Measurements from ENCODE around the gene GAB3. TPM values are rescaled to one million over a fixed set of nuclear protein-coding genes. Genes with fewer than 3 reads are reported as not detected.
A peak's percentile ranks its signal among the peaks of the same experiment; 100 is the strongest.

GAB3 gene
- total and polyA plus RNA-seq, 2 of the 4 experiments (the other 2 are of a cell fraction): 2.2 to 3.7 TPM

- Histone ChIP-seq H3K23ac (ENCODE audit: low read depth, low read length) (no peak overlapping the region), H3K9me1 (ENCODE audit: insufficient read depth, low read length) (peaks cover 8% of the 10 kb centered on the region; the same call in 1 of the 2 replicates), H3K27me3 (ENCODE audit: control insufficient read depth, insufficient read depth, low read length) (no peaks in the 10 kb centered on the region), H4K8ac (ENCODE audit: low read depth in 2 of 2, low read length in 2 of 2) (no peak overlapping the region), H2AK5ac (ENCODE audit: low read depth, low read length) (no peak overlapping the region), H3K14ac (replicated peaks; ENCODE audit: low read depth, low read length) (no peak overlapping the region), H2BK120ac (ENCODE audit: low read depth, low read length) (no peak overlapping the region), H3K4me1 (ENCODE audit: control insufficient read depth, insufficient read depth, low read length) (0 out of 2 replicates have a peak, but pooled peaks cover 4% of the 10 kb centered on the region), H3K56ac (ENCODE audit: extremely low read depth, insufficient read depth, low read length) (no peak overlapping the region), H3K27ac (ENCODE audit: insufficient read depth, low read length) (no peak overlapping the region), H4K20me1 (ENCODE audit: insufficient read depth, low read length) (peaks cover 3% of the 10 kb centered on the region; the same call in 1 of the 2 replicates), H3K9me3 (ENCODE audit: control insufficient read depth, insufficient read depth, low read length) (no peaks in the 10 kb centered on the region), H3K4me2 (ENCODE audit: low read depth, low read length) (no peak overlapping the region), H3K4me3 (ENCODE audit: insufficient read depth, low read depth, low read length) (no peak overlapping the region), H3K4ac (ENCODE audit: low read depth, low read length) (no peak overlapping the region; the same call in 1 of the 2 replicates), H3K36me3 (ENCODE audit: control insufficient read depth, insufficient read depth, low read length) (no peaks in the 10 kb centered on the region), H2BK5ac (ENCODE audit: low read depth, low read length, poor library complexity, severe bottlenecking) (no peak overlapping the region), H2AK9ac (replicated peaks; ENCODE audit: low read depth, low read length, poor library complexity) (no peak overlapping the region), H4K91ac (ENCODE audit: insufficient read depth, low read depth, low read length) (no peak overlapping the region), H4K5ac (ENCODE audit: low read depth, low read length) (no peak overlapping the region), H2AFZ (replicated peaks; ENCODE audit: low read length, poor library complexity) (no peak overlapping the region), H2BK20ac (ENCODE audit: low read depth, low read length) (no peak overlapping the region), H3K18ac (ENCODE audit: low read depth, low read length) (no peak overlapping the region), H2BK15ac (ENCODE audit: low read depth, low read length) (no peak overlapping the region), H3K9ac (ENCODE audit: low read depth, low read length) (no peak overlapping the region), H3K79me1 (ENCODE audit: low read depth in 1 of 2, low read length in 2 of 2) (no peaks in the 10 kb centered on the region)
- no peak for TF ChIP-seq RAD21 (IDR thresholded peaks at IDR 0.05; ENCODE audit: low read length)
- TF ChIP-seq FOS (IDR thresholded peaks at IDR 0.05; ENCODE audit: low read depth, low read length): no peak
- TF ChIP-seq POLR2A (IDR thresholded peaks at IDR 0.05; ENCODE audit: low read depth, low read length): no peak
- TF ChIP-seq RFX5 (IDR thresholded peaks at IDR 0.05; ENCODE audit: low read depth, low read length): no peak
- no peak for TF ChIP-seq CHD1 (IDR thresholded peaks at IDR 0.05; ENCODE audit: low read depth, low read length)
- no peak for TF ChIP-seq RCOR1 (IDR thresholded peaks at IDR 0.05; ENCODE audit: insufficient replicate concordance, low read length)
- no peak for TF ChIP-seq MXI1 (IDR thresholded peaks at IDR 0.05; ENCODE audit: borderline replicate concordance, low read depth, low read length)
- no peak for TF ChIP-seq CEBPB (IDR thresholded peaks at IDR 0.05; ENCODE audit: low read depth, low read length)
- TF ChIP-seq, protein P1, sequence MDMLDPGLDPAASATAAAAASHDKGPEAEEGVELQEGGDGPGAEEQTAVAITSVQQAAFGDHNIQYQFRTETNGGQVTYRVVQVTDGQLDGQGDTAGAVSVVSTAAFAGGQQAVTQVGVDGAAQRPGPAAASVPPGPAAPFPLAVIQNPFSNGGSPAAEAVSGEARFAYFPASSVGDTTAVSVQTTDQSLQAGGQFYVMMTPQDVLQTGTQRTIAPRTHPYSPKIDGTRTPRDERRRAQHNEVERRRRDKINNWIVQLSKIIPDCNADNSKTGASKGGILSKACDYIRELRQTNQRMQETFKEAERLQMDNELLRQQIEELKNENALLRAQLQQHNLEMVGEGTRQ (IDR thresholded peaks at IDR 0.05; ENCODE audit: low read depth, low read length): no peak
- TF ChIP-seq MAFK (IDR thresholded peaks at IDR 0.05; ENCODE audit: low read depth, low read length): no peak
- DNase-seq (peak; percentile 59), ATAC-seq (ENCODE audit: low read depth) (no peak)
- intact Hi-C loops (cut with micrococcal nuclease) (loop anchor here (10.0 kb wide), 1 partner anchor 1763 kb away; no protein-coding TSS in a partner anchor), in situ Hi-C loops (cut with MboI; ENCODE audit: low sequenced_read_pairs) (no loop called here), dilution Hi-C loops (cut with HindIII; ENCODE audit: low sequenced_read_pairs, unreplicated experiment) (no loop called here)
- ChIA-PET POLR2A (ENCODE audit: unreplicated experiment) (no interaction called here), CTCF (interaction anchor here (1.8 kb wide), 1 partner anchor 31 kb away, joined by 5 read pairs; no protein-coding TSS in a partner anchor)
- no TSS peak for BruUV-seq (replicated peaks)
- 87% methylated on average over 3 of the region's 7 CpGs; no CpG with 5 or more reads in 1 of the 2 experiments for WGBS, 2 experiments (ENCODE audit: extremely low coverage in 2 of 2, insufficient read length in 1 of 2)
Observed at GRCh38 chrX:154717824-154718223, 33.1 kb downstream of the GAB3 start.
